Measurements from ENCODE around the gene SNX8. TPM values are rescaled to one million over a fixed set of nuclear protein-coding genes. Genes with fewer than 3 reads are reported as not detected.

The SNX8 gene
- total and polyA plus RNA-seq, 2 experiments from 2014 or later = 6.3 to 12.8 TPM

- Histone ChIP-seq H3K4me3 (no peak overlapping the region), H3K27me3 (no peaks in the 10 kb centered on the region), H3K36me3 (peaks cover 10% of the 10 kb centered on the region), H3K4me1 (ENCODE audit: low read depth) (no peaks in the 10 kb centered on the region), H3K9me3 (ENCODE audit: low read depth) (no peaks in the 10 kb centered on the region), H3K27ac (no peak overlapping the region)
- no peak for DNase-seq (ENCODE audit: low read depth in 1 of 2, low spot score in 1 of 2)
- TF ChIP-seq, protein P1, sequence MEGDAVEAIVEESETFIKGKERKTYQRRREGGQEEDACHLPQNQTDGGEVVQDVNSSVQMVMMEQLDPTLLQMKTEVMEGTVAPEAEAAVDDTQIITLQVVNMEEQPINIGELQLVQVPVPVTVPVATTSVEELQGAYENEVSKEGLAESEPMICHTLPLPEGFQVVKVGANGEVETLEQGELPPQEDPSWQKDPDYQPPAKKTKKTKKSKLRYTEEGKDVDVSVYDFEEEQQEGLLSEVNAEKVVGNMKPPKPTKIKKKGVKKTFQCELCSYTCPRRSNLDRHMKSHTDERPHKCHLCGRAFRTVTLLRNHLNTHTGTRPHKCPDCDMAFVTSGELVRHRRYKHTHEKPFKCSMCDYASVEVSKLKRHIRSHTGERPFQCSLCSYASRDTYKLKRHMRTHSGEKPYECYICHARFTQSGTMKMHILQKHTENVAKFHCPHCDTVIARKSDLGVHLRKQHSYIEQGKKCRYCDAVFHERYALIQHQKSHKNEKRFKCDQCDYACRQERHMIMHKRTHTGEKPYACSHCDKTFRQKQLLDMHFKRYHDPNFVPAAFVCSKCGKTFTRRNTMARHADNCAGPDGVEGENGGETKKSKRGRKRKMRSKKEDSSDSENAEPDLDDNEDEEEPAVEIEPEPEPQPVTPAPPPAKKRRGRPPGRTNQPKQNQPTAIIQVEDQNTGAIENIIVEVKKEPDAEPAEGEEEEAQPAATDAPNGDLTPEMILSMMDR (IDR thresholded peaks at IDR 0.05; ENCODE audit: low read depth, low read length) = no peak
Measured at GRCh38 chr7:2219136-2219535, 95.1 kb downstream of the SNX8 start.

GRCh38 chr7:2218444-2218785 is 95.8 kb downstream of the SNX8 start:
- Histone ChIP-seq H3K4me3 (no peak overlapping the region), H3K9me3 (ENCODE audit: low read depth) (no peaks in the 10 kb centered on the region), H3K27me3 (no peaks in the 10 kb centered on the region), H3K36me3 (peaks cover 8% of the 10 kb centered on the region), H3K27ac (no peak overlapping the region), H3K4me1 (ENCODE audit: low read depth) (no peaks in the 10 kb centered on the region)
- no peak for DNase-seq (ENCODE audit: low read depth in 1 of 2, low spot score in 1 of 2)
- TF ChIP-seq, protein P1 (IDR thresholded peaks at IDR 0.05; ENCODE audit: low read depth, low read length) = no peak

- no peaks in the 10 kb centered on the region for H3K9me3 ChIP-seq (ENCODE audit: low read depth)
- no peak for DNase-seq (ENCODE audit: low read depth in 1 of 2, low spot score in 1 of 2)
- no peaks in the 10 kb centered on the region for H3K27me3 ChIP-seq
- no peak overlapping the region for H3K4me3 ChIP-seq
- TF ChIP-seq, protein P1 (IDR thresholded peaks at IDR 0.05; ENCODE audit: low read depth, low read length) = no peak
- H3K4me1 ChIP-seq (ENCODE audit: low read depth) = no peaks in the 10 kb centered on the region
- peaks cover 8% of the 10 kb centered on the region for H3K36me3 ChIP-seq
- H3K27ac ChIP-seq = no peak overlapping the region
Measured at GRCh38 chr7:2217716-2218443, 96.4 kb downstream of the SNX8 start.

DNA sequence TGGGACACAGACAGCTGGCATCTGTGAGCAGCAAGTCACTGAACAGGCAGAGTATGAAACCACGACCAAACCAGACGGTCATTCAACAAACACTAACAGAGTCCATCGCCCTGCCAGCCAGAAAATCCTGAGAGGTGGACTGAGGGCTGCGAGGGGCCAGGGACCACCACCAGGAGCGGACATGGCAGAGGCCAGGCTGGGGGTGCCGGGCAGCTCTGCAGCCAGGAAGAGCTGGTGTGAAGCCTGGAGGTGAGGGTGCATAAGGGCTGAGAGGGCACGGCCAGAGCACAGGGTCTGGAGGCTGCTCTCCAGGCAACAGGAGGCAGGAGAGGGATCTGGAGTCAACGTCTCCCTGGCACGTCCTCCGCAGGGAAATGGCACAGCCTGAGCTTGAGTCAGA is 97.0 kb downstream of the SNX8 start:
- H3K27me3 ChIP-seq = no peaks in the 10 kb centered on the region
- DNase-seq (ENCODE audit: low read depth in 1 of 2, low spot score in 1 of 2) = no peak
- no peaks in the 10 kb centered on the region for H3K9me3 ChIP-seq (ENCODE audit: low read depth)
- no peaks in the 10 kb centered on the region for H3K4me1 ChIP-seq (ENCODE audit: low read depth)
- H3K4me3 ChIP-seq = no peak overlapping the region
- no peak overlapping the region for H3K27ac ChIP-seq
- peaks cover 3% of the 10 kb centered on the region for H3K36me3 ChIP-seq
- TF ChIP-seq, protein P1 (IDR thresholded peaks at IDR 0.05; ENCODE audit: low read depth, low read length) = no peak

DNA sequence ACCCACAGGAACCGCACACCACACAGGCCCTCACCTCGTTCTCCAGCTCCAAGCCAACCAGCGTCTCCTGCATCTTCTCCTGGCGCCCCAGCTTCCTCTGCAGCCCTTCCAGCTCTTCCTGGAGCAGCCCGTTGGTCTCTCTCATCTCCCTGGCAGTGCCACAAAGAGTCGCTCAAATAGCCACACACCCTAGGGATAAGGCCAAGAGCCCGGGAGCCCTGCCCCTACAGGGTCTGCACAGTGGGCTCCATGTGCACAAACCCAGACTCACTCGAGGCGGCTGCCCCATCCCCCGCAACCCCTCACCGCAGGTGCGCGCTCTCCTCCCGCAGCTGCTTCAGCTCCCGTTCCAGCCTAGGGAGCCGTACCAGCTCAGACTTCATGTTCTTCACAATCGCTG is 98.4 kb downstream of the SNX8 start:
- no peak overlapping the region for H3K4me3 ChIP-seq
- no peaks in the 10 kb centered on the region for H3K9me3 ChIP-seq (ENCODE audit: low read depth)
- TF ChIP-seq, protein P1 (IDR thresholded peaks at IDR 0.05; ENCODE audit: low read depth, low read length) = no peak
- H3K36me3 ChIP-seq = peaks cover 6% of the 10 kb centered on the region
- H3K27me3 ChIP-seq = no peaks in the 10 kb centered on the region
- no peaks in the 10 kb centered on the region for H3K4me1 ChIP-seq (ENCODE audit: low read depth)
- no peak for DNase-seq (ENCODE audit: low read depth in 1 of 2, low spot score in 1 of 2)
- H3K27ac ChIP-seq = no peak overlapping the region

All from cardiac muscle cell (in vitro differentiated cells and primary cell).